Stimulated activated memory B cell treated with anti-CD40 and anti-IgM and Interleukin-4, amounts not matched to agents 10 μg/mL and 1 μg/mL and 100 μg/mL, for 72 hours (primary cell): ENCODE results near the gene FOXN3.
"Not testable (repeated sequence)": the region's sequence is repeated elsewhere in the genome, so short reads cannot be mapped to it uniquely, and the experiment has no call there.

ENCODE experiments used
- ATAC-seq: fragments of 150-1000 bp; cut with Tn5 transposase; 2 replicates; pipeline ENCODE4 v1.10.0; 2021
- H3K27ac Mint-ChIP-seq: one replicate; pipeline ENCODE4 v1.8.0; 2022; ENCODE audit warnings: mild to moderate bottlenecking, mixed read lengths
- H3K27me3 Mint-ChIP-seq: one replicate; pipeline ENCODE4 v1.8.0; 2022; ENCODE audit warnings: mixed read lengths
- H3K36me3 Mint-ChIP-seq: one replicate; pipeline ENCODE4 v1.8.0; 2022; ENCODE audit warnings: mixed read lengths
- H3K4me1 Mint-ChIP-seq: one replicate; pipeline ENCODE4 v1.8.0; 2022; ENCODE audit warnings: mixed read lengths
- H3K4me3 Mint-ChIP-seq: one replicate; pipeline ENCODE4 v1.8.0; 2022; ENCODE audit warnings: mild to moderate bottlenecking, moderate library complexity, mixed read lengths
- H3K9me3 Mint-ChIP-seq: one replicate; pipeline ENCODE4 v1.8.0; 2022; ENCODE audit warnings: mixed read lengths

The FOXN3 gene

DNA sequence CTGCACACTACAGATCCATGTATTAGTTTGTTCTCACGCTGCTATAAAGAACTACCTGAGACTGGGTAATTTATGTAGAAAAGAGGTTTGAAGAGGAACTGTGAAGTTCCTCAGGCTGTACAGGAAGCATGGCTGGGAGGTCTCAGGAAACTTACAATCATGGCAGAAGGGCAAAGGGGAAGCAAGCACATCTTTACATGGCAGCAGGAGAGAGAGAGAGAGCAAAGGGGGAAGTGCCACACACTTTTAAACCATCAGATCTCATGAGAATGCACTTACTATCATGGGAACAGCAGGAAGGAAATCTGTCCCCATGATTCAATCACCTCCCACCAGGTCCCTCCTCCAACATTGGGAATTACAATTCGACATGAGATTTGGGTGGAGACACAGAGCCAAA is 265.3 kb downstream of the FOXN3 start:
- H3K36me3 Mint-ChIP-seq: peaks cover 23% of the 10 kb centered on the region
- not testable (repeated sequence) for H3K4me3 Mint-ChIP-seq, H3K27ac Mint-ChIP-seq, ATAC-seq, H3K27me3 Mint-ChIP-seq, H3K4me1 Mint-ChIP-seq
- peaks cover 13% of the 10 kb centered on the region for H3K9me3 Mint-ChIP-seq

DNA sequence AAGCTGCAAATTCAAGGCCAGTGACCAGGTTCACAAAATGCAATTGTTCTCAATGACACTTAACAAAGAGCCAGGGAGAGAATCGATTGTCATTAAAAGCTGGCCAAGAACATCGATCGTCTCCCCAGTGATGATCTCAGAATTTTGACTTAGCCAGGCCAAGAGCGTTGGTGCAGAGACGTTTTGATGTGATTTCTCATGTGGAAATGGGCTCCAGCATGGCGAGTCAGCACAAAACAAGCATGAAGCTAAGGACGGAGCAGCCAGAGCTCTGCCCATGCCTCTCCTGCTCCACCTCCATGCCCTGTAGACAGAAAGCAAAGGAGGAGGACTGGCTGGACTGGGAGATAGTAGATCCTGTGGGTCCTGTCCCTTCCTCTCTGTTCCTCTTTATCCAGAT is 270.8 kb downstream of the FOXN3 start:
- H3K4me1 Mint-ChIP-seq: no peaks in the 10 kb centered on the region
- no peaks in the 10 kb centered on the region for H3K36me3 Mint-ChIP-seq
- peaks cover 10% of the 10 kb centered on the region for H3K27me3 Mint-ChIP-seq
- no peak overlapping the region for H3K4me3 Mint-ChIP-seq
- no peak overlapping the region for H3K27ac Mint-ChIP-seq
- no peak for ATAC-seq
- peaks cover 4% of the 10 kb centered on the region for H3K9me3 Mint-ChIP-seq

DNA sequence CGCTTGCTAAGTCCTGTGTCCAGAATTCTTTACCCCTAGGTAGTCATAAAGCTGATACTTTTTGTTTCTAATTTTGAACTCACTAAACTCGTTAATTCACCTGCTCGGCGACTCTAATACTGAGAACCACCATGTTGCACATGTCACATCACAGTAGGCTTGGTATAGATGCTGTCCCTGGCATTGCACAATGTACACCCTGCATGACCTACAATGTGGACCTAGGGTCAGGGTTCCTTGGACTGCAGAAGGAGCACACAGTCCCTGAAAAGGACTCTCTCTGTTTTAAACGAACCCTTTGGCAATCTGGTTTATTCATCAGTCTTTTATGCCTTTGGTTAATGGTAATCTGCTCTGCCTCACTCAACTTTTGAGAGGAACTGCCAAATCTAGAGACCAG is 272.4 kb downstream of the FOXN3 start:
- Mint-ChIP-seq H3K4me3 (no peak overlapping the region), H3K27ac (no peak overlapping the region), H3K36me3 (no peaks in the 10 kb centered on the region), H3K4me1 (no peaks in the 10 kb centered on the region), H3K9me3 (no peaks in the 10 kb centered on the region), H3K27me3 (peaks cover 10% of the 10 kb centered on the region)
- no peak for ATAC-seq

DNA sequence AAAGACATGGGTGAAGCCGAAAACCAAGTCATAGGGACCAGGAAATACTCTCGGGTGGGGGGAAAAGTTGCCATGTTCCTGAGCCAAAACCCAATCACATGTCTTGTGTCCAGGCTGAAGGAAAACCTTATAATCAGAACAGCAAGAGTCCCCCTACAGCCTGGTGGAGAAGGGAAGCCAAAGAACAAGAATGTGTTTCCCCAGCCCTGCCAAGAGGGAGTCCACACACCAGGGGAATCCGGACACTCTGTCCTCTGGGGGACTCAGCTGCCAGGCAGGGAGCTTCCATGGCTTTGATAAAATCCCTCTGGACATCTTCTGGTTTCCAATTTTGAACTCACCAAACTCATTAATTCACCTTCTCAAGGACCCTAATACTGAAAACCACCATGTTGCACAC is 273.0 kb downstream of the FOXN3 start:
- peaks cover 10% of the 10 kb centered on the region for H3K27me3 Mint-ChIP-seq
- H3K27ac Mint-ChIP-seq: no peak overlapping the region
- no peaks in the 10 kb centered on the region for H3K4me1 Mint-ChIP-seq
- H3K4me3 Mint-ChIP-seq: no peak overlapping the region
- H3K9me3 Mint-ChIP-seq: no peaks in the 10 kb centered on the region
- no peak for ATAC-seq
- no peaks in the 10 kb centered on the region for H3K36me3 Mint-ChIP-seq

DNA sequence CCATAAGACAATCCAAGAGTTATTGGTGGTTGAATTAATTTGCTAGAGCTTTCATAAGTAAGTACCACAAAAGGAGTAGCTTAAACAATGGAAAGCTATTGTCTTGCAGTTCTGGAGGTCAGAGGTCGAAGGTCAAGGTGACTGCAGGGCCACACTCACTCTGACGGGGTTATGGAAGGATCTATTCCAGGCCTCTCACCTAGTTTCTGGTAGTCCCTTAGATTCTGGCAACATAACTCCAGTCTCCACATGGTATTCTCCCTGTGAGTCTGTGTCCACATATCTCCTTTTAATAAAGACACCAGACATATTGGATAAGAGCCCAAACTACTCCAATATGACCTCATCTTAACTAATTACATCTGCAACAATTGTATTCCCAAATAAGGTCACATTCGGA is 273.4 kb downstream of the FOXN3 start:
- H3K27me3 Mint-ChIP-seq: peaks cover 10% of the 10 kb centered on the region
- no peak overlapping the region for H3K27ac Mint-ChIP-seq
- H3K36me3 Mint-ChIP-seq: no peaks in the 10 kb centered on the region
- H3K4me1 Mint-ChIP-seq: no peaks in the 10 kb centered on the region
- H3K9me3 Mint-ChIP-seq: no peaks in the 10 kb centered on the region
- ATAC-seq: no peak
- H3K4me3 Mint-ChIP-seq: no peak overlapping the region

DNA sequence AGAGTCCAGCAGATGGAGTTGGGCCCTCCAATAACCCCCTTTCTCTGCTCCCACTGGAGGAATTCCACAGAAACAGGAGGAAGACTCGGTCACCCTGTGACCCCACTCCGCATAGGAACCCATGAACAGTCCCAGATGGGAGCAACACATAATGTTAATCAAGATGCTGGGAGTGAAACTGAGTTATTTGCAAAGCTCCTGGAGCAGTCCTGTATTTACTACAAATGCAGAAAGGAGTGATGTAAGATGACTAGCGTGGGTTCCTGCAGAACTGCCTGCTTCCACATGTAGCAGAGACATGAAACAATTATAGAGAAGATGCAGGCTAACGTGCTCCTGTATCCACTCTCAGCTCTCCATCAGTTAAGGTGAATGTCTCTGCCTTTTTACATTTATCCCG is 274.7 kb downstream of the FOXN3 start:
- no peak overlapping the region for H3K27ac Mint-ChIP-seq
- H3K4me3 Mint-ChIP-seq: no peak overlapping the region
- H3K4me1 Mint-ChIP-seq: no peaks in the 10 kb centered on the region
- peaks cover under 1% of the 10 kb centered on the region for H3K9me3 Mint-ChIP-seq
- no peaks in the 10 kb centered on the region for H3K36me3 Mint-ChIP-seq
- ATAC-seq: no peak
- peaks cover 10% of the 10 kb centered on the region for H3K27me3 Mint-ChIP-seq

DNA sequence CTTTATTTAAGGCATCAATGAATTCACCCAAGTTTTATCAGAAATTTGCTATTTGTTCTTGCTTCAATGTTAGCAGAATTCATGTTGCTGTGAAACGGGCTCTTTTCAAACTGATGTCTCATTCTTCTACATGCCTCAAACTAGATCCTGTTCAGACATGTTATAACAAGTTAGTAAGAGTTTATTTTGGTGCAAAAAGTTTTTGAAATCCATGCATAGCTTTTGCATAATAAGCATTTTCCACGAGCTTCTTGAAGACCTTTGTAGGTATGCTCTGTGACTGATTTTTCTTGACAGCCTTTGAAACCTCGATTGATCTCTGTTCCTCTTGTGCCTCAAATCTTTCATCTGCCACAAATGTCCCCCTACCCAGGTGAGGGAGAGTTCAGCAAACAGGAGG is 275.2 kb downstream of the FOXN3 start:
- Mint-ChIP-seq H3K4me1 (no peaks in the 10 kb centered on the region), H3K36me3 (no peaks in the 10 kb centered on the region), H3K9me3 (peaks cover 6% of the 10 kb centered on the region), H3K27ac (no peak overlapping the region), H3K4me3 (no peak overlapping the region), H3K27me3 (peaks cover 10% of the 10 kb centered on the region)
- ATAC-seq: no peak

DNA sequence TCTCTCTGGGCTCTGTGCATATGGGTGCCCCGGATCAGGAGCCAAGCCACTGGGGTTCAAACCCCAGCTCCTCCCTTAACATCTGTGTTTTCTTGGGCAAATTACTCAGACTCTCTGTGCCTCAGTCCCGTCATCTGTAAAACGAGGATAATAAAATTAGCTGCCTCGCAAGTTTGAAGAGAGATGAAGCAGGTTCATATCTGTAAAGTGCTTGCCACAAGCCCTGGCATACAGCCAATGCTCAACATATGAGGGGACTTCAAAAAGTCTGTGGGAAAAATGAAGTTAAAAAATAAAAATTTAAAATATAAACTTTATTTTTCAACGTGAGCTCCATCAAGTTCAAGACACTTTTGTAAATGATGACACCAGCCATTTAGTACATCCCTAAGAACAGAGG is 276.7 kb downstream of the FOXN3 start:
- H3K27me3 Mint-ChIP-seq: peaks cover 10% of the 10 kb centered on the region
- H3K9me3 Mint-ChIP-seq: peaks cover 16% of the 10 kb centered on the region

DNA sequence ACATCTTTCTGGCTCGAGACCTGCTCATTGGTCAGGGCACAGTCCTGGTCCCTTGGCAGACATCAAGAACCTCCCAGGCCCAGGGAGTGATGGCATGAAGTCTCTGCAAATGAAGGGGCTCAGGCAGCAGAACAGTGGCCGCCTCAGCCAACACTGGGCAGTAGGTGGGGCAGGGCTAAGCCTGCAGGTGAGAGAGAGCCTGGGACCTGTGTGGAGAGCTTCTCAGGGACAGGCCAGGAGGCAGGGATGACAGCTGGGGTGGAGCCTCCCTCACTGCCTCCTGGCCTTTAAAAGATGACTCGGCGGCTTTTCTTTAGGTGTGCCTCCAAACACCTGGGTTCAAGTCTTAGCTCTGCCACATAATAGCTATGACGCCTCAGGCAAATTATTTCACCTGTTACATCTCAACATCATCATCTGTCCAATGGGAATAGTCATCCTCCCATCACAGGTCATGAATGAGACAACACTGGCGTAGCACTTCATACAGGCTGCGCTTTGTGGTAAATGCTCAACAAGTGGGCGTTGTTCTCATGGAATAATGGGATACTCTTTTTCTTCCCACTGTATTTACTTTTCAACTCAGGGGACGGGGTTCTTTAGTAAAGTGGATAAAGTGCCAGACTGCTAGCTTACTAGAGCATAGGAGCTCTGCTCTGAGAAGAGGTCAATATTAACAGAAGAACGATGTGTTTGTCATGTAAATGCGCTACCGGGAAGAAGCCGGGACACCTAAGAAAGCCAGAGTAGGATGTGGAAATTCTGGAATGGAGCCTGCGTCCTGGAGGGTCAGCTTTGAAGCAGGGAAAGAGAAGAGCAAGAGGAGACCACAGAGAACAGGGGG is 277.4 kb downstream of the FOXN3 start:
- Mint-ChIP-seq H3K27ac (no peak overlapping the region), H3K4me3 (no peak overlapping the region), H3K27me3 (peaks cover 7% of the 10 kb centered on the region), H3K36me3 (peaks cover 14% of the 10 kb centered on the region), H3K9me3 (peaks cover 18% of the 10 kb centered on the region), H3K4me1 (no peaks in the 10 kb centered on the region)
- no peak for ATAC-seq

More for the DNA sequence above, 276.7 kb downstream of the FOXN3 start:
- Mint-ChIP-seq H3K36me3 (peaks cover 12% of the 10 kb centered on the region), H3K27ac (no peak overlapping the region), H3K4me3 (no peak overlapping the region), H3K4me1 (no peaks in the 10 kb centered on the region)
- ATAC-seq: no peak

DNA sequence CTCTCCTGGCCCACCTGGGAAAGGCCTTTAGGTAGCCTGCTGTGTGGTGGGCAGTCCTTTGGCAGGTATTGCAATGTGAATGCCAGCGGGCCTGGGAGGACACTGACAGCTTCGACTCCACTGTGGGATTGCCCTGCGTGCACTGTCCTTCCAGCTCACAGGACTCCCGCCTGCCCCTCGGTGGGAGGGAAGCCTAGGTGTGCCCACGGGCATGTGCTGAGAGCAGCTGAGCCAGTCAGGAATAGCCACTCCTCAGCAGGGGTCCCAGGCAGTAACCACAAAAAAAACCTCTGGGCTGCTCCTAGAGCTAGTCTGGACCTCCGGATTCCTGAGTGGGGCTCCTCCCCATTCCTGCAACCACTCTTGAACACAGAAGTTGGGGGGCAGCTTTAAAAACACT is 278.2 kb downstream of the FOXN3 start:
- Mint-ChIP-seq H3K36me3 (peaks cover 14% of the 10 kb centered on the region), H3K4me1 (no peaks in the 10 kb centered on the region)

DNA sequence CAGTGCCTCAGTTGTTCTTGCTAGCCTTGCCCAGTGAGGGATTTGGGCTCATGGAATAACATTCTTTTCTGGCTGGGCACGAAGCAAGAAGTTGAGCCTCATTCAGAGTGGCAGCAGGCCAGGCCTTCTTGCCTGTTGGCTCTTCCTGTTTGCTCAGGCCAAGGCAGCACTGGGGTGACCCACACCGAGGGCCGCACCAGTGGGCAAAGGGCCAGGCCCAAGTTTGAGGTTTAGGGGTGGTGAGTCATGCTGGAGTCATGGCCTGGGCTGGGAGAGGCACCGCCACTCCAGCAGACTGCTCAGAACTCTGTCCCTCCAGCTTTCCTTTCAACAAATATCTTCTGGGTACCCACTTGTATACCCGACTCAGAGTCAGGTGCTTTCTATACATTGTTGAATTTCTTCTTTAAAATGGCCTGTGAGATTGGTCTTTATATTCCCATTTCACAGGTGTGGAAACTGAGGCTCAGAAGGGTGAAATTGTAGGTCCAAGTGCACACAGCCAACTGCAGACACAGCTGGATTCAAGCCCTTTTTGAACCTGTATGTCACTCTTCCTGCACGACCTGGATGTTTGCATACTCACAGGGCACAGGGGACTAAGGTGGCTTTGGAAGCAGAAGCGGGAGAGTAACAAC is 279.4 kb downstream of the FOXN3 start:
- no peak for ATAC-seq
- H3K9me3 Mint-ChIP-seq: peaks cover 18% of the 10 kb centered on the region
- H3K27me3 Mint-ChIP-seq: no peaks in the 10 kb centered on the region
- peaks cover 14% of the 10 kb centered on the region for H3K36me3 Mint-ChIP-seq
- H3K27ac Mint-ChIP-seq: no peak overlapping the region
- no peak overlapping the region for H3K4me3 Mint-ChIP-seq
- no peaks in the 10 kb centered on the region for H3K4me1 Mint-ChIP-seq

More for the DNA sequence above, 278.2 kb downstream of the FOXN3 start:
- Mint-ChIP-seq H3K27ac (no peak overlapping the region), H3K4me3 (no peak overlapping the region), H3K27me3 (no peaks in the 10 kb centered on the region), H3K9me3 (peaks cover 18% of the 10 kb centered on the region)
- no peak for ATAC-seq

DNA sequence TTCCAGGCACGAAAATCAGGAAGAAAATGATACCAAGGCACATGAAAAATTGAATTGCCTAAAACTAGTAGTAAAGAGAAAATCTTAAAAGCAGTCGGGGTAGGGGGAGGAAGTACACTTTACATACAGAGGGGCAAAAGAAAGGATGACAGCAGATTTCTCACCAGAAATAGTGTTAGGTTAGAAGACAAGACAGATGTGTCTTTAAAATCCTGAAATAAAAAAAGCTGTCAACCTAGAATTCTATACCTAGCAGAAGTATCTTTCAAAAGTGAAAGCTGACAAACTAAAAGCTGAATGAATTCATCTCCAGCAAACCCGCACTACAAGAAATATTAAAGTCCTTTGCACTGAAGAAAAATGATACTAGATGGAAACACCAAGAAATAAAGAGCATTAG is 280.4 kb downstream of the FOXN3 start:
- peaks cover 14% of the 10 kb centered on the region for H3K36me3 Mint-ChIP-seq
- H3K4me3 Mint-ChIP-seq: no peak overlapping the region
- ATAC-seq: no peak
- H3K9me3 Mint-ChIP-seq: peaks cover 18% of the 10 kb centered on the region
- H3K4me1 Mint-ChIP-seq: no peaks in the 10 kb centered on the region
- no peak overlapping the region for H3K27ac Mint-ChIP-seq
- no peaks in the 10 kb centered on the region for H3K27me3 Mint-ChIP-seq

DNA sequence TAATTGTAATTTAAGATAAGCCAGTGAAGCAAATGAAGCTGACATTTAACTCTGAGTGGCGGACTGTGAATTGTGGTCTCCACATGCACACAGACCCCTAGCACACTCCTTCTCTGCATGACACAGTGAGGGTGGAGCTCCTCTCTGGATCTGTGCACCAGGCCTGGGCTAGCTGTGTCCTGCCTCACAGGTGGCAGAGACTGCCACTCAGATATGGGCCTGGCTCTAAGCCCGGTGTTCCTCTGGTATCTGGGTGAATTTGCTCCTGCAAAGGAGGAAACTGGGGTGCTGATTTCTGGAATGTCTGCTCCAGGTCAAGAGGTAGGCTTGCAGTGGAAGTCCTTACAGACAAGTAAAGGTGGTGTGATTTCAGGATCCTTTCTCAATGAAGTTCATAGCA is 282.4 kb downstream of the FOXN3 start:
- Mint-ChIP-seq H3K27me3 (no peaks in the 10 kb centered on the region), H3K4me1 (no peaks in the 10 kb centered on the region), H3K4me3 (no peak overlapping the region), H3K36me3 (peaks cover 14% of the 10 kb centered on the region), H3K27ac (no peak overlapping the region), H3K9me3 (peaks cover 18% of the 10 kb centered on the region)
- no peak for ATAC-seq

DNA sequence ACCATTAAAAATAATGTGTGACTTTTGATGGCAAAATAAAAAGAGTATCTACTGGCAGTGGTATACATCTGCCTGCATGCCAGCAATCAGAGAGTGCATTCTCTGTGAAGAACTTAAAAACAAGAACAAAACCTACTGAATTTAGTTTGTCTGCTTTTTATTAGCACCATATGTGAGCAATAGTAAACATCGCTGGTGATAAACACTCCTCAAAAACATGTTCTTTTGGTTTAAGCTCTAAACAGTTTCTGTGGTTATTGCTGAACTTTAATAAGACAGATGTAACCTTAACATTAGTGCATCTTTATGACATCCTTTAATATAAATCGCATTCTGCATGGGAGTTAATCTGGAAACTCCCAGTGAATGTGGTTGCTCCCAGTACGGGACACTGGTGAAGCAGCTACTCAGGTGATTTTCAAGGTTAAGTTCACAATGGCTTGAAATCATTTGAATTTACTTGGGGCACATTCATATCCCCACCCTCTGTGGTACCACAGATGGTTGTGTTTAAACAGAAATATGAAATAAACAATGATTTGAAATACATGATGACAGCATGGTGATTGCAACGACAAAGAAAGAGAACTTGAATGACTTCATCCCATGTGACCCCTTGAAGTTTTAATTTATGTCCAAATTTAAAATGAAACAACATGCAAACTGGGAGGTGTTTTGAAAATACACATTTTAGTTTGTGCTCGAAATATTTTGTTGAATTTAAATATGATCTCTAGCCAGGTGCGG is 285.9 kb downstream of the FOXN3 start:
- Mint-ChIP-seq H3K9me3 (peaks cover 8% of the 10 kb centered on the region), H3K36me3 (peaks cover 9% of the 10 kb centered on the region), H3K4me3 (no peak overlapping the region), H3K27me3 (no peaks in the 10 kb centered on the region), H3K4me1 (no peaks in the 10 kb centered on the region), H3K27ac (no peak overlapping the region)
- no peak for ATAC-seq

DNA sequence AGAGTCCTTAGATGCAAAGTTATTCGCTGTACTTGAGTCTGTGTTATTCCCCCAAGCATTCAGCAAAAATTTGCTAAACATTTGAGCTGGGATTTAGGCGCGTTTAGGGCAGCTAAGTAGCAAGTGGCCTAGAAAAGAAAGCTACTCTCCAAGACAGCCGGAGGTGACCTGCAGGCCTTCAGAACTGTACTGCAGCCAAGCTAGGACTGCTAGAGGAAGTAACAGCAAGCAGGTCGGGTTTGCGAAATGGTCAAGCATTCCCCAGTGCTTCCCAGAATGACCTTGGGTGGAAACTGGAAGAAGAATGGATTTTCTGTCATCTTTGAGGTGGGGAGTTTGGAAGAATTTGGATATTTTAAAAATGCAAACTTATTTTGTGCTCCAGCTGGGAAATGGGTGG is 287.5 kb downstream of the FOXN3 start:
- no peaks in the 10 kb centered on the region for H3K4me1 Mint-ChIP-seq
- no peaks in the 10 kb centered on the region for H3K36me3 Mint-ChIP-seq

More for the DNA sequence above, 287.5 kb downstream of the FOXN3 start:
- no peak for ATAC-seq
- Mint-ChIP-seq H3K27ac (no peak overlapping the region), H3K9me3 (no peaks in the 10 kb centered on the region), H3K27me3 (no peaks in the 10 kb centered on the region), H3K4me3 (no peak overlapping the region)
